ENCODE data around the gene PRRT1. TPM values are rescaled to one million over a fixed set of nuclear protein-coding genes. Genes with fewer than 3 reads are reported as not detected.
"Not testable (repeated sequence)": the region's sequence is repeated elsewhere in the genome, so short reads cannot be mapped to it uniquely, and the experiment has no call there.

PRRT1 gene
- polyA plus RNA-seq, 3 donors = 2.0 to 2.5 (median 2.1) TPM

GRCh38 chr6:32188381-32189068 is 36.8 kb upstream of the PRRT1 start:
- no peak for DNase-seq (ENCODE audit: low read depth in 3 of 3, low spot score in 2 of 3)

- not testable (repeated sequence) for DNase-seq (ENCODE audit: low read depth in 3 of 3, low spot score in 2 of 3)
Observed at GRCh38 chr6:32187725-32188380, 36.1 kb upstream of the PRRT1 start.

GRCh38 chr6:32187009-32187709 is 35.4 kb upstream of the PRRT1 start:
- DNase-seq (ENCODE audit: low read depth in 3 of 3, low spot score in 2 of 3) = no peak

GRCh38 chr6:32186151-32186840 is 34.6 kb upstream of the PRRT1 start:
- not testable (repeated sequence) for DNase-seq (ENCODE audit: low read depth in 3 of 3, low spot score in 2 of 3)

GRCh38 chr6:32185681-32186131 is 34.0 kb upstream of the PRRT1 start:
- not testable (repeated sequence) for DNase-seq (ENCODE audit: low read depth in 3 of 3, low spot score in 2 of 3)

- no peak for DNase-seq (ENCODE audit: low read depth in 3 of 3, low spot score in 2 of 3)
Observed at GRCh38 chr6:32184084-32184640, 32.4 kb upstream of the PRRT1 start, which contains the start of gene AGER. Gene AGER (minus strand): TSS chr6:32184253. CDS start chr6:32184222, 31 bp downstream.

- DNase-seq (ENCODE audit: low read depth in 3 of 3, low spot score in 2 of 3) = no peak
Observed at GRCh38 chr6:32183483-32184083, 31.8 kb upstream of the PRRT1 start.

- no peak for DNase-seq (ENCODE audit: low read depth in 3 of 3, low spot score in 2 of 3)
Observed at GRCh38 chr6:32183030-32183429, 31.3 kb upstream of the PRRT1 start.

- no peak for DNase-seq (ENCODE audit: low read depth in 3 of 3, low spot score in 2 of 3)
Observed at GRCh38 chr6:32182555-32182981, 30.8 kb upstream of the PRRT1 start.

GRCh38 chr6:32181915-32182529 is 30.3 kb upstream of the PRRT1 start:
- no peak for DNase-seq (ENCODE audit: low read depth in 3 of 3, low spot score in 2 of 3)

- no peak for DNase-seq (ENCODE audit: low read depth in 3 of 3, low spot score in 2 of 3)
Observed at GRCh38 chr6:32181148-32181702, 29.5 kb upstream of the PRRT1 start.

- DNase-seq (ENCODE audit: low read depth in 3 of 3, low spot score in 2 of 3) = no peak
Observed at GRCh38 chr6:32179766-32180405, 28.1 kb upstream of the PRRT1 start.

GRCh38 chr6:32178547-32179440 is 27.1 kb upstream of the PRRT1 start:
- no peak for DNase-seq (ENCODE audit: low read depth in 3 of 3, low spot score in 2 of 3)

- peak; percentile 100 for DNase-seq (ENCODE audit: low read depth in 3 of 3, low spot score in 2 of 3)
Observed at GRCh38 chr6:32177788-32178546, 26.2 kb upstream of the PRRT1 start, which contains the start of gene RNF5. Gene RNF5 (plus strand): TSS chr6:32178405. CDS start chr6:32178512, 107 bp downstream.

- DNase-seq (ENCODE audit: low read depth in 3 of 3, low spot score in 2 of 3) = no peak
Observed at GRCh38 chr6:32177183-32177787, 25.5 kb upstream of the PRRT1 start.

GRCh38 chr6:32176476-32177182 is 24.9 kb upstream of the PRRT1 start:
- DNase-seq (ENCODE audit: low read depth in 3 of 3, low spot score in 2 of 3) = no peak
